HG02623 (cell line): ENCODE data around the gene CDH2.

Experiments used
- ATAC-seq: cut with Tn5 transposase; IDR thresholded peaks from one replicate; pipeline ENCODE4 v1.9.1; 2021; ENCODE audit warnings: moderate library complexity; ENCODE audit not compliant: unreplicated experiment

Gene CDH2

GRCh38 chr18:28128659-28128980 is 48.3 kb downstream of the CDH2 start:
- no peak for ATAC-seq

DNA sequence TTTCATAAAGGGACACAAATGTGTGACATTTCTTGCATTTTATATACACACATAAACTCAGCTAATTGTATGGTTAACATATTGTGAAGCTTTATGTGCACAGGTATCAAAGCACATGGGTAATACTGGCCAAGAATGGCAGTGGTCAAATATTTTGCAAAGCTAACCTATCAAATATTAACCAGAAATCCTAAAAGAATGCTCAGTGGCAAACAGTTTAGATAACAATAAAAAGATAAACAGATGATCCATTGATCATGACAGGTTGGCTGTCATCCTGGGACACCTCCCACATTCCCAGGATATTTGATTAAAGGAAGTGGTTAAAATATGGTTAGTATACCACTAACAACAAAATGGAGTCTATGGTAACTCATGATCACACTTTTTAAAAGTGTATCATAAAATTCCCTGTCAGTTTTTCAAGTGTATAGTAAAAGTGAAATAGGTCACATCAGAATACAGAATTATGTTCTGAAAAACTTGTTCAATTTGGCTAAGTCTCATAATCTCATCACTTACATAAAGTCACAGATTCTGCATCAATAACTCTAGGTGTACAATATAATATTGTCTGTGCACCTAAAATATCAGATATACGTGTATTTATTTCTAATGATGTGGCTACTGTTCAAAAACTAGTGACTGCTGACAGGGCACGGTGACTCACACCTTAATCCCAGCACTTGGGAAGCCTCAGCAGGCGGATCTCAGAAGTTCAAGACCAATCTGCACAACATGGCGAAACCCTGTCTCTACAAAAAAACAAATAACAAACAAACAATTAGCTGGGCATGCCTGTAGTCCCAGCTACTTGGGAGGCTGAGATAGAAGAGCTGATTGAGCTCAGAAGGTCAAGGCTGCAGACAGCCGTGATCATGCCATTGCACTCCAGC is 48.9 kb downstream of the CDH2 start:
- no peak for ATAC-seq

- no peak for ATAC-seq
Observed at GRCh38 chr18:28127228-28127627, 49.7 kb downstream of the CDH2 start.

GRCh38 chr18:28126768-28127167 is 50.2 kb downstream of the CDH2 start:
- no peak for ATAC-seq

GRCh38 chr18:28125051-28125450 is 51.9 kb downstream of the CDH2 start:
- no peak for ATAC-seq

DNA sequence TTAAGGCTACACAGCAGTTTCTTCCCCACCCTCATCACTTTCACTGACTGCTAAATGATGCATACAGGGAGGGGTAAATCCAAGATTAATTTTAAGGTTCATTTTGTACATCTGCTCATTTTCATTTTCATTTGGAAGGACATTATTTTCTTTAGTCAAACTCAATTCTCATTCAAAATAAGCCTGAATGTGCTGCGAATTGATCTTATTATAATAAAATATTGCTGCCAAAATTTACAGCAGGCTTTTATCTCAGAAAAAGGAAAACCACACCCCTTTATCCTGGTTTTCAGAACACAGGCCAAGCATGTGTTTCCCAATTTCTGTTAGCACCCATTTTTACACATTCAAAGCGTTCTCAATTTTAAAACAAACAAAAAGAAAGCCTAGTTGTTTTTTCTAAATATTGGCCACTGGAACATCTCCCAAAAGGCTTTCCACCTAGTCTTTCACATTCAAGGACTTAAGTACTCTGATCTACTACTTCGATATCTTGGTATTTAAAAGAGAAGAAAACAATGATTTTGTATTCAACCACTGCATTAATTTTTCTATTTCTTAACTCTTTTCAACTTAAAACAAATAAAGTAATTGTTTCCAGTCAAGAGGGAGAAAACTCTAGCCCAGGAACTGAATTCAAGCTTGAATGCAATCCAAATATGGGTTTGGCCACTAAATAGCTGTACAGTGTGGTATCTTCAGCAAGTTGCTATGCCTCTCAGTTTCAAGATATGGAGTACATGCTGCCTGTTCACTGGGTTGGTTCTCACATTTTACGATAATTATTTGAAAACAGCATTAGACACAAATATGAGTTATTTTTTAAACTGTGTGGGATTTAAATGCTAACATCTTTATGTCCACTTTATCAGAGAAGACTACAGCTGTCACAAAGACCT is 52.5 kb downstream of the CDH2 start:
- no peak for ATAC-seq

- no peak for ATAC-seq
Observed at GRCh38 chr18:28123401-28124030, 53.4 kb downstream of the CDH2 start.

GRCh38 chr18:28120828-28121515 is 56.0 kb downstream of the CDH2 start:
- ATAC-seq, result no peak

GRCh38 chr18:28116461-28116860 is 60.5 kb downstream of the CDH2 start:
- no peak for ATAC-seq

DNA sequence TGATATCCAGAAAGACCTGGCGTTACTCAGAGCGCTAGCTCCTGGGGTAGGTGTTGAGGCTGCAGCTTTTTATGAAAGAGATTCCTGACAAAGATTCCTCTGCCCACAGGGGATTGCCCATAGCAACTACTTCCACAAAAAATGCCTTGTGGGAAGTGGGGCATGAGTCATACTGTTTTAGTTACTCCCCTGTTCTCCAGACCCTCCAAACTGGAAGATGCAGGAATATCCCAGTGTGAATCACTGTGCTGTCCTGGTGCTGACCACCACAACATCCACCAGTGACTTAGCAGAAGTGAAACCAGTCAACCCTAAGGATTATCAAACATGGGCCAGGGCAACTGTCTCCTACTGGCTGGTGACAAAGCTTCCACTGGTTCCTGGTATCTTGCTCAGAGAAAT is 61.8 kb downstream of the CDH2 start:
- ATAC-seq, result no peak

DNA sequence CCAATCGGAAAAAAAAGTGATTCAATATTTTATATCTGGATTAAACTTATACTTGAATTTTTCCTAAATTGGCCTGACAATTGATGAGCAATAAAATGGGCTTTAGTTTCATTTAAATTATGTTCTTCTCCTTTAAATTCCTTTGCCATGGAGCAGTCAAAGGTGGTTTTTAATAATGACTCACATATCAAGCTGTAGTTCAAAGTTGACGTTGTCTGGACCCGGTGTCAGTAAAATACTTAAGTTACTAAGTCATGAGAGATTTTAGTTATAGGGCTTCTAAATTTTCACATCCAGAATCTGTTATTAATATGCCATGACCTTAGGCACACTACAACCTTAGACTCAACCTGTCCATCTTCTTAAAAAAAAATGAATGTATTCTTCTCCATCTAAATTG is 62.5 kb downstream of the CDH2 start:
- no peak for ATAC-seq

DNA sequence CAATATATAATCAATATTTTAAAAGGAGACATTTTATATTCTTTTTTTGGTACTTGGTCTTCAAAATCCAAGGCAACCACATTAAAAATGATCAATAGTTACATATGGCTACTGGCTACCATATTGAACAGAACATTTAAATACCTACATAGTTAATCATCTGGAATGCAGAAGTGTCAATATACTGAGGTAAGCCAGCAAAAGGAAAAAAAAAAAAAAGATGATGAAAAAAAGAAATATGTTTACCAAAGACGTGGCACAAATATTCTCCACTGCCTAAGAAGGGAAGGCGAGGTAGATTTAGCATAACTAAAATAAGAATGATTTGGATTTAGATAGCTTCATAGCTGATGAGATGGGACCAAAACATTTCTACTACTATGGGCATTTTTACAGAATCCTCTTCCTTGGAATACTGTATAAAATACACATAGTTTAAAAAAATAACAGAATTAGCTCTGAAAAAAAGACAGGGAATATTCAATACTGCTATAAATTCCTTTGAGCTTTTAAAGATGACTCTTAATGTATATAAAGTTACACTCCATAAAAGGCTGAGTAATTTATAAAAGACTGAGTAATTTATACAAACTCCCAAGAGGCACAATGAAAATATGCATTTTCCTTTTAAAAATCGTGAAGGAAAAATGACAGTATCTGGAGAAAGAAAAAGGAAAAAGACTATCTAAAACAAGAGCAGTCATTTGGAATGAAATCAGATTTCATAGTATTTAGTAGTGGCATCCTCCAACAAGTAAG is 63.5 kb downstream of the CDH2 start:
- ATAC-seq, result no peak

DNA sequence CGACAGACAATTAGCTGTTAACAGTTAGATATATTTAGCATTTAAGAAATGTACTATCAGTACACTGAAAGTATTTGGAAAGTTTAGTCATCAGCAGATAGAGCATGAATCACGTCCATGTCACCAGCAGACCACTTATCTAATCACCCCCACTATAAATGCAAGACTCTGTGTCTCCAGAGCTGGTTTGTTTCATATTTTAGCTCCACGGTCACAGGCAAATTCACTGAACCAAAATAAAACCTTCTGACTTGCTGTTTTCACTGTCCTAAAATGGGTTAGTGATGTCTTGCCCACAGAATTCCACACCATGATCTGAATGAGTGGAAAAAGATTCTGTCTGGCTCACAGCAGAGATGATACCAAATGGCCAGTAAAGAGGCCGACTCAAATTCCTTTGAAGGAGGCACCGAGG is 64.9 kb downstream of the CDH2 start:
- ATAC-seq, result no peak

- ATAC-seq, result no peak
Observed at GRCh38 chr18:28110924-28111323, 66.0 kb downstream of the CDH2 start.

- no peak for ATAC-seq
Observed at GRCh38 chr18:28109781-28110560, 67.0 kb downstream of the CDH2 start.

DNA sequence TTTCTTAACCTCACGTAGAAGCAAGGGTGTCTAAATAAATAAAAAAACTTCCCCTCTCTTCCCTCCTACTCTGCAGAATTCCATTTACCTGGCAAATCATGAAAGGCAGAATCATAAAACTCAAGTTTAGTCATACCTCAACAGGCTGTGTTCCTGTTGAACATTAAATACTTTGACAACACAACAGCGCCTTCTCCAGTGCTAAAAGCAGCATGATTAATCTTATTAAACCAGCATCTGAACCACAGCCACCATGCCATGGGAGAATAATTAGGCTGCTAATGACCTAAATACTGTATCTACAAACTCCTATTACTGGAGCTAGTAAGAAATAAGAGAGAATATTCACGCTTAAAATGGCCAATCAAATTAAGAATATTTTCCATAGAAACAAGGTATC is 68.1 kb downstream of the CDH2 start:
- no peak for ATAC-seq

- ATAC-seq, result no peak
Observed at GRCh38 chr18:28108254-28108653, 68.7 kb downstream of the CDH2 start.

DNA sequence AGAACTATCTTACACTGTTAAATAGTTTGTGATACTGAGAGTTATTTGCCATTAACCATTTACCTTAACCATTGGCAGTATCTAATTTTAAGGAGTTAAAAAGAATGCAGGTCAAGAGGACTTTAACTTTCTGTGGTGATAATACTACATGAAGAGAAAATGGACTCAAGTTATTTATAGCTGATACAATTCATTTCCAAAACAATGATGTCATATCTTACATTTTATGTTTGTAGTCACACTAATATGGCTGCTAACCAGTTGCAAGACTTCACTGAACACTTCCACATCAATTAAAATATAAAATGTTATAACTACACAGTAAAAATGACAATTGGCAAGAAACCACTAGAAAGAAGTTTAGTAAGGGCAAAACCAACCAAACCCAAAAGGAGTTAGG is 77.7 kb downstream of the CDH2 start:
- ATAC-seq, result no peak

GRCh38 chr18:28095631-28096030 is 81.3 kb downstream of the CDH2 start:
- no peak for ATAC-seq

- no peak for ATAC-seq
Observed at GRCh38 chr18:28095041-28095440, 81.9 kb downstream of the CDH2 start.
